Coronary artery (tissue), 2 donors: ENCODE results near the gene RNF13.
A peak's percentile ranks its signal among the peaks of the same experiment; 100 is the strongest.

ENCODE experiments used
- DNase-seq: peaks from one replicate; pipeline ENCODE4 v3.0.0-alpha.2; 2017; ENCODE audit warnings: low spot score
- H3K27ac ChIP-seq, 2 donors: fragments of 200-600 bp; sonication (generic); one replicate each; pipeline ENCODE4 v1.5.1; 2016 to 2019
- H3K4me3 ChIP-seq: fragments of 200-600 bp; sonication (generic); 2 replicates; pipeline ENCODE4 v1.5.1; 2016; ENCODE audit warnings: mild to moderate bottlenecking, moderate library complexity
- TF ChIP-seq, protein P1 (sequence below): fragments of 200-600 bp; sonication (generic); IDR thresholded peaks from one replicate; pipeline ENCODE4 v1.5.1; 2019; ENCODE audit warnings: antibody characterized with exemption

RNF13 gene

DNA sequence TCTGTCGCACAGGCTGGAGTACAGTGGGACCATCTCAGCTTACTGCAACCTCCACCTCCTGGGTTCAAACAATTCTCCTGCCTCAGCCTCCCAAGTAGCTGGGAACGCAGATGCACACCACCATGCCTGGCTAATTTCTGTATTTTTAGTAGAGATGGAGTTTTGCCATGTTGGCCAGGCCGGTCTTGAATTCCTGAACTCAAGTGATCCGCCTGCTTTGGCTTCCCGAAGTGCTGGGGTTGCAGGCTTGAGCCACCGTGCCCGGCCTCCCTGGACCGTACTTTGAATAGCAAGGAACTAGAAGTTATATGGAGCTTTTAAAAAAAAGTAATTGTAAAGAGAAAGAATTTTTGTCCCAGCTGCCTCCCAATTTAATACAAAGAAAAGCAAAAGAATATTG, 12.3 kb upstream of the RNF13 start:
- Histone ChIP-seq H3K27ac (no peak overlapping the region), H3K4me3 (no peak overlapping the region)
- DNase-seq = no peak
- TF ChIP-seq, protein P1, sequence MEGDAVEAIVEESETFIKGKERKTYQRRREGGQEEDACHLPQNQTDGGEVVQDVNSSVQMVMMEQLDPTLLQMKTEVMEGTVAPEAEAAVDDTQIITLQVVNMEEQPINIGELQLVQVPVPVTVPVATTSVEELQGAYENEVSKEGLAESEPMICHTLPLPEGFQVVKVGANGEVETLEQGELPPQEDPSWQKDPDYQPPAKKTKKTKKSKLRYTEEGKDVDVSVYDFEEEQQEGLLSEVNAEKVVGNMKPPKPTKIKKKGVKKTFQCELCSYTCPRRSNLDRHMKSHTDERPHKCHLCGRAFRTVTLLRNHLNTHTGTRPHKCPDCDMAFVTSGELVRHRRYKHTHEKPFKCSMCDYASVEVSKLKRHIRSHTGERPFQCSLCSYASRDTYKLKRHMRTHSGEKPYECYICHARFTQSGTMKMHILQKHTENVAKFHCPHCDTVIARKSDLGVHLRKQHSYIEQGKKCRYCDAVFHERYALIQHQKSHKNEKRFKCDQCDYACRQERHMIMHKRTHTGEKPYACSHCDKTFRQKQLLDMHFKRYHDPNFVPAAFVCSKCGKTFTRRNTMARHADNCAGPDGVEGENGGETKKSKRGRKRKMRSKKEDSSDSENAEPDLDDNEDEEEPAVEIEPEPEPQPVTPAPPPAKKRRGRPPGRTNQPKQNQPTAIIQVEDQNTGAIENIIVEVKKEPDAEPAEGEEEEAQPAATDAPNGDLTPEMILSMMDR = no peak

DNA sequence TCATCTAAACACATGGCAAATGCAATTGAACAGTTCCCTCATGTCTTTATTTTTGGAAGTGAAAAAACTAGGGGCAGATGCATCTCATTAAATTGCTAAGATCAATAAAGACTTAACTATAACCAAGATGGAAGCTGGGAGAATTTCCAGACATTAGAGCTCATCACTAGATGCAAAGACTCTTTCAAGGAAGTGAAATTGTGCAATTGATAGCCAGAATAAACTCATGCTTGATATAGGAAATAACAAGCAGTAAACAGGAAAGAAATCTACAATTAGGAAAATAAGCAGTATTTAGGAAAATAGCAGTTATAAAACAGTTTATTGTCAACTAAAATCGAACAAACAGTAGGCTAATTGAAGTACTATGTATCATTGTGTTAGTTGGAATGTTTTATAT, 11.8 kb upstream of the RNF13 start:
- no peak for DNase-seq
- Histone ChIP-seq H3K27ac (no peak overlapping the region), H3K4me3 (no peak overlapping the region)
- TF ChIP-seq, protein P1 = no peak

DNA sequence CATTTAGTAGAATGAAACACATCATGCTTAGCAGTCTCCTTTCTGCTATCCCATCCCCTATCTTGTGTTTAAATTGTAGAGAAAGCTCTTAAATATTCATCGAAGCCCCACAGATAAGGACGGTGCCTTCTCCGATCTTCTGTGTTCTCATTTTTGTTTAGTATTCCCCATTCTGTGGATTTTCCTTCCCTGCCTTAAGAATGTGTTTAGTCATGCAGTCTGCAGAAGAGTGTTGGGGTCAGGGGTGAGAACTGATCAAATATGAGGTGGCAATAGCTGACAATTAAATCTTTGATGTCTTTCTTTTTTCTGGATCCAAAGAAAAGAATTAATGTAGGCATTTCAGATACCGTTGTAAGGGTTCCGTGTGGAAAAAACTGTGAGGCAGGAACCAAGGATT, 11.4 kb upstream of the RNF13 start:
- Histone ChIP-seq H3K4me3 (no peak overlapping the region), H3K27ac (no peak overlapping the region)
- no peak for DNase-seq
- TF ChIP-seq, protein P1 = no peak

DNA sequence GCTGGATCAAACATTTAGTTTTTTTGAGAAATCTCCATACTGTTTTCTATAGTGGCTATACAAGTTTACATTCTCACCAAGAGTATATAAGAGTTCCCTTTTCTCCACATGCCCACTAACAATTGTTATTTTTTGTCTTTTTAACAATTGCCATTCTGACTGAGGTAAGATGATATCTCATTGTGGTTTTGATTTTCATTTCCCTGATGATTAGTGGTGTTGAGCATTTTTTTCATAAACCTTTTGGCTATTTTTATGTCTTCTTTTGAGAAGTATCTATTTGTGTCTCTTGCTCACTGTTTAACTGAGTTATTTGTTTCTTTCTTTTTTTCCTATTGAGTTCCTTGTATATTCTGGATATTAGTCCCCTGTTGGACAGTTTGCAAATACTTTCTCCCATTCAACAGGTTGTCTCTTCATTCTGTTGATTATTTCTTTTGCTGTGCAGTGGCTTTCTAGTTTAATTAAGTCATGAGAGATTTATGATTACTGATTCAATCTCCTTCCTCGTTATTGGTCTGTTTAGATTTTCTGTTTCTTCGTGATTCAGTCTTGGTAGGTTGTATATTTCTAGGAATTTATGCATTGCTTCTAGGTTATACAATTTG, 6.7 kb upstream of the RNF13 start:
- no peak for DNase-seq
- H3K4me3 ChIP-seq = no peak overlapping the region
- TF ChIP-seq, protein P1 = no peak
- no peak overlapping the region for H3K27ac ChIP-seq

DNA sequence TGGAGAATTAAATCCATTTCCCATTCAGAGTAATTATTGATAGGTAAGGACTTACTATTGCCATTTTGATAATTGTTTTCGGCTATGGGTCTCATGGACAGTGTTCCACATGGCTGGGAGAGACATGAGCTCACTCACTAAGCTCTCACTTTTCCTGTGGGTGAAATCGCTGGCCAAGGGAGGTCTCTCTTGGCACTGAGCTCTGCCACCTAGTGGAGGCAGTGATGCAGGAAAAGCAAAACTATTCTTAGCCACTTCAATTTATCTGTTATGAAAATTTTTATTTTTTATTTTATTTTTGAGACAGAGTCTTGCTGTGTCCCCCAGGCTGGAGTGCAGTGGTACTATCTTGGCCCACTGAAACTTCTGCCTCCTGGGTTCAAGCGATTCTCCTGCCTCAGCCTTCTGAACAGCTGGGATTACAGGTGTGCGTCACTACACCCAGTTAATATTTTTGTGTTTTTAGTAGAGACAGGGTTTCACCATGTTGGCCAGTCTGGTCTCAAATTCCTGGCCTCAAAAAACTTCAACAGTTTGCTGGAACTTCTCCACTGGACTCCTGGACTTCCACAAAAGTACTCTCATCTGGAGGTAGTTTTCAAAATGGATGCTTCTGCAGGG, 4.7 kb upstream of the RNF13 start:
- TF ChIP-seq, protein P1 = peak; percentile 83
- no peak overlapping the region for H3K27ac ChIP-seq
- H3K4me3 ChIP-seq = no peak overlapping the region
- DNase-seq = no peak

DNA sequence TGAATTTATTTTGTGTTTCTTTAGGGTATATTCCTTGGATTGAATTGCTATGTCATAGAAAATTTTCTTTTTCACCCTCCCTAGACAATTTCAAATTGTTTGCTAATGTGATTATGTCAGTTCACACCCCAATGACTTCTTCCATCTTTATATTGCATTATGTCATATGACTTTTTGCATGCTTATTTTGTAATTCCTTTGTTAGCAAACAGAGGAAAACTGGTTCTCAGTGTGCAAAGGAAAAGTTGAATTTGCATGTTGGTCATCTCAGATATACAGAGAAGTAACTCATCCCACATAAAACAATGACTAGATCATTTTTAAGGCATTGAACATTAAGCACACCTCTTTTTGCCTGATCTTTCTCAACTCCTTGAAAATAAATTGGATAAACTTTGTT, 3.3 kb upstream of the RNF13 start:
- DNase-seq = no peak
- Histone ChIP-seq H3K27ac (no peak overlapping the region), H3K4me3 (no peak overlapping the region)
- TF ChIP-seq, protein P1 = no peak

DNA sequence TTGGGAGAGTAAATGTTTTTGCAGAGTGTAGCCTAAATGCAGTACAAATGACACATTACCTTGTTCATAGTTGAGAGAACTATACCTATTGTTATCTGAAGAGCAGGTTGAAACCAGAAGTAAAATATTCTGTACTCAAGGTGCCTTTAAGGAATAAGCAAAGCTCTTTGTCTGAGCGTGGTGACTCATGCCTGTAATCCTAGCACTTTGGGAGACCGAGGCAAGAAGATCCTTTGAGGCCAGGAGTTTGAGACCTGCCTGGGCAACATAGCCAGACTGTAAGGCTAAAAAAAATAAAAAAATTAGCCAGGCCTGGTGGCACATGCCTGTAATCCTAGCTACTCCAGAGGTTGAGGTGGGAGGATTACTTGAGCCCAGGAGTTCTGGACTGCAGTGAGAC, 2.2 kb upstream of the RNF13 start:
- no peak for DNase-seq
- Histone ChIP-seq H3K4me3 (no peak overlapping the region), H3K27ac (no peak overlapping the region)
- TF ChIP-seq, protein P1 = no peak
